HG02885 (cell line): ENCODE data around the gene RBM14.
"Not testable (repeated sequence)": the region's sequence is repeated elsewhere in the genome, so short reads cannot be mapped to it uniquely, and the experiment has no call there.

Source experiments
- ATAC-seq: cut with Tn5 transposase; IDR thresholded peaks from one replicate; pipeline ENCODE4 v1.9.1; 2021; ENCODE audit warnings: mild to moderate bottlenecking; ENCODE audit not compliant: unreplicated experiment, poor library complexity

RBM14 gene

GRCh38 chr11:66629356-66629755 lies 12.9 kb downstream of the RBM14 start:
- no peak for ATAC-seq

- no peak for ATAC-seq
Measured at GRCh38 chr11:66631883-66632282, 15.5 kb downstream of the RBM14 start.

- ATAC-seq, result no peak
Measured at GRCh38 chr11:66632952-66633351, 16.5 kb downstream of the RBM14 start.

- no peak for ATAC-seq
Measured at GRCh38 chr11:66636411-66636810, 20.0 kb downstream of the RBM14 start.

- ATAC-seq, result no peak
Measured at GRCh38 chr11:66637557-66638176, 21.2 kb downstream of the RBM14 start.

GRCh38 chr11:66638177-66639065 lies 22.0 kb downstream of the RBM14 start, which contains the start of gene RBM4:
RBM4 (plus strand) TSS chr11:66638703; CDS start chr11:66639712, 1,009 bp downstream.
- peak; percentile 94 for ATAC-seq

- no peak for ATAC-seq
Measured at GRCh38 chr11:66639066-66639813, 22.8 kb downstream of the RBM14 start.

- not testable (repeated sequence) for ATAC-seq
Measured at GRCh38 chr11:66639814-66640340, 23.4 kb downstream of the RBM14 start.

GRCh38 chr11:66641834-66642233 lies 25.4 kb downstream of the RBM14 start:
- no peak for ATAC-seq

- ATAC-seq, result no peak
Measured at GRCh38 chr11:66643745-66644437, 27.5 kb downstream of the RBM14 start.

- no peak for ATAC-seq
Measured at GRCh38 chr11:66646828-66647227, 30.4 kb downstream of the RBM14 start.

- ATAC-seq, result no peak
Measured at GRCh38 chr11:66649903-66650302, 33.5 kb downstream of the RBM14 start.

GRCh38 chr11:66651016-66651415 lies 34.6 kb downstream of the RBM14 start:
- ATAC-seq, result no peak

- ATAC-seq, result no peak
Measured at GRCh38 chr11:66652651-66653050, 36.2 kb downstream of the RBM14 start.

- ATAC-seq, result no peak
Measured at GRCh38 chr11:66653123-66653522, 36.7 kb downstream of the RBM14 start.

GRCh38 chr11:66659763-66660162 lies 43.3 kb downstream of the RBM14 start:
- no peak for ATAC-seq

- ATAC-seq, result no peak
Measured at GRCh38 chr11:66663741-66664296, 47.4 kb downstream of the RBM14 start.

GRCh38 chr11:66665369-66665768 lies 48.9 kb downstream of the RBM14 start:
- no peak for ATAC-seq

- ATAC-seq, result no peak
Measured at GRCh38 chr11:66670816-66671215, 54.4 kb downstream of the RBM14 start.
